Measurements from ENCODE around the gene TROAP. TPM values are rescaled to one million over a fixed set of nuclear protein-coding genes. Genes with fewer than 3 reads are reported as not detected.
A peak's percentile ranks its signal among the peaks of the same experiment; 100 is the strongest.

Gene TROAP
- total RNA-seq, 6 experiments from 2014 or later, result 14.1 to 37.4 (median 34.5) TPM

DNA sequence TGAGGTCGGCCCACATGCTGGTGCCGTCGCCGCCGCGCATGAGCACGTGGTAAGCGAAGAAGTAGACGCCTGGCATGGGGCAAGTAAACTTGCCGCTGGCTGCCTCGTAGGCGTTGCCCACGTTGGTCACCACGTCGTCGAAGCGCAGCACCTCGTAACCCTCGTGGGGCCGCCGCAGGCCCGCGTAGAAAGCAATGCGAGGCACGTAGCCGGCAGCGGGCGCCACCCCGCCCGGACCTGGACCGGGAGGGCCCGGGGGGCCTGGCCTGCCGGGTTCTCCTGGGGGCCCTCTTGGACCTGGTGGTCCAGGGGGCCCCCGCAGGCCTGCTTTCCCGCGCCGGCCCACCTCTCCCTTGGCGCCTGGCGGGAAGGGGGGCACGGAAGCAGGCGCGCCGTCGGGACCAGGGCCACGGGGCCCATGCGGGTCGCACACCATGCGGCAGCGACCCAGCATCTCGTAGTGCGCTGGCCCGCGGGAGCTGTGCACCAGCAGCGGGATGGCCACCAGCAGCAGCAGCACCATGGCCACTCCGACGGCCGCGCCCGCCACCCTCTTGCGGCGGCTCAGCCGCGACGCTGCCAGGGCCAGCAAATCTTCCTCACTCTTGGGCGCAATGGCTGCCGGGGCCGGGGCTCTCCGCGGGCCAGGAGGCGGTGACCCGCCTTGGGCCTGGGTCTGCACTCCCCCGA lies 13.0 kb downstream of the TROAP start:
- Mint-ChIP-seq H3K9me3 (no peaks in the 10 kb centered on the region), H3K36me3 (ENCODE audit: low read depth) (no peaks in the 10 kb centered on the region), H3K4me3 (no peak overlapping the region), H3K4me1 (ENCODE audit: low read depth) (peaks cover 13% of the 10 kb centered on the region), H3K27ac (no peak overlapping the region), H3K27me3 (ENCODE audit: insufficient read depth) (peaks cover 34% of the 10 kb centered on the region)
- TF ChIP-seq, protein P1, sequence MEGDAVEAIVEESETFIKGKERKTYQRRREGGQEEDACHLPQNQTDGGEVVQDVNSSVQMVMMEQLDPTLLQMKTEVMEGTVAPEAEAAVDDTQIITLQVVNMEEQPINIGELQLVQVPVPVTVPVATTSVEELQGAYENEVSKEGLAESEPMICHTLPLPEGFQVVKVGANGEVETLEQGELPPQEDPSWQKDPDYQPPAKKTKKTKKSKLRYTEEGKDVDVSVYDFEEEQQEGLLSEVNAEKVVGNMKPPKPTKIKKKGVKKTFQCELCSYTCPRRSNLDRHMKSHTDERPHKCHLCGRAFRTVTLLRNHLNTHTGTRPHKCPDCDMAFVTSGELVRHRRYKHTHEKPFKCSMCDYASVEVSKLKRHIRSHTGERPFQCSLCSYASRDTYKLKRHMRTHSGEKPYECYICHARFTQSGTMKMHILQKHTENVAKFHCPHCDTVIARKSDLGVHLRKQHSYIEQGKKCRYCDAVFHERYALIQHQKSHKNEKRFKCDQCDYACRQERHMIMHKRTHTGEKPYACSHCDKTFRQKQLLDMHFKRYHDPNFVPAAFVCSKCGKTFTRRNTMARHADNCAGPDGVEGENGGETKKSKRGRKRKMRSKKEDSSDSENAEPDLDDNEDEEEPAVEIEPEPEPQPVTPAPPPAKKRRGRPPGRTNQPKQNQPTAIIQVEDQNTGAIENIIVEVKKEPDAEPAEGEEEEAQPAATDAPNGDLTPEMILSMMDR (IDR thresholded peaks at IDR 0.05), result no peak
- DNase-seq, result no peak

DNA sequence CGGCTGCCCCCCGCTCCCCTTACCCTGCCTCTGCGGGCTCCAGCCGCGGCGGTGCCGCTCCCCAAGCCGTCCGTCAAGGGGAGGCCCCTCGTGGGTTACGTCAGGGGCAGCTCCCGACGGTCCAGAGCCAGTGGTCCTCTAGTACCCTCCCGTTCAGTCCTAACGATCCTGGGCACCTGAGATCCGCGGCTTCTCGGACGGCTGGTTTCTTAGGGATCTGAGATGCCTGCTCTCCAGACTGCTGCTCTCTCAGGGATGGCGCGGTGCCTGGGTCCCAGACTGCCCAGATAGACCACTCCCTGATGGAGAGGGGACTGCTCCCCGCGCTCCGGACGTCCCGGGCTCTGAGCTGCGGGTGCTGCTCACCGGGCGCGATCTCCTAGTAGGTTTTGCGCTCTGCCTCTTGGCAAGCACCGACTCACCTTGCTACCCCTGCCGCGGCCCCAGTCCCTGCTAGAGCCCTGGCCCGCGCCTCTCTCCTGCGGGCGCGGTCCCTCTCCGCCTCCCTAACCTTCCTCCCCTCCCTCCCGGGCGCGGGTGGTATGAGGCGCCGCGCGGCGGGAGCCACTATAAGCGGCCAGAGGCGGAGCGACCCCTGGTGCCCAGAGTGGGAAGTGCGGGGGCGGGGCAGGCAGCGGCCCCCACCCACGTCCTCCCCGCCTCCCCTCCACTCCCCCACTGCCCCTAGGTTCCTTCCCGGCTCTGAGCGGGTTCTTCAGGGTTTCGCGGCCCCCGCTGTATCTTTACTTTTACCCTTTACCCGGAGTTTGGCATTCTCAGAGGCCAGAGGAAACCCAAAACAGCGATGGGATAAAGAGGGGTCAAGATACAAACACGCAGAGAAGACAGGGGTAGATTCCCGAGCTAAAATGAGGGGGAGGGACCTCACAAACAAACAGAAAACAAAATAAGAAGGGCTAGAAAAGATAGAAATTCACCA lies 13.9 kb downstream of the TROAP start, which contains the start of gene C1QL4:
Gene C1QL4, minus strand, starts transcription at position 544 of the 940 bp plus-strand sequence. CDS start 711 bp downstream, outside the sequence.
- peaks cover 13% of the 10 kb centered on the region for H3K4me1 Mint-ChIP-seq (ENCODE audit: low read depth)
- H3K27me3 Mint-ChIP-seq (ENCODE audit: insufficient read depth), result peaks cover 36% of the 10 kb centered on the region
- TF ChIP-seq, protein P1 (IDR thresholded peaks at IDR 0.05), result peak; percentile 99
- peak within 1 kb of the TSS; percentile 80 for H3K4me3 Mint-ChIP-seq
- no peaks in the 10 kb centered on the region for H3K9me3 Mint-ChIP-seq
- H3K27ac Mint-ChIP-seq, result no peak within 1 kb of the TSS
- H3K36me3 Mint-ChIP-seq (ENCODE audit: low read depth), result no peaks in the 10 kb centered on the region
- DNase-seq, result peak; percentile 40

DNA sequence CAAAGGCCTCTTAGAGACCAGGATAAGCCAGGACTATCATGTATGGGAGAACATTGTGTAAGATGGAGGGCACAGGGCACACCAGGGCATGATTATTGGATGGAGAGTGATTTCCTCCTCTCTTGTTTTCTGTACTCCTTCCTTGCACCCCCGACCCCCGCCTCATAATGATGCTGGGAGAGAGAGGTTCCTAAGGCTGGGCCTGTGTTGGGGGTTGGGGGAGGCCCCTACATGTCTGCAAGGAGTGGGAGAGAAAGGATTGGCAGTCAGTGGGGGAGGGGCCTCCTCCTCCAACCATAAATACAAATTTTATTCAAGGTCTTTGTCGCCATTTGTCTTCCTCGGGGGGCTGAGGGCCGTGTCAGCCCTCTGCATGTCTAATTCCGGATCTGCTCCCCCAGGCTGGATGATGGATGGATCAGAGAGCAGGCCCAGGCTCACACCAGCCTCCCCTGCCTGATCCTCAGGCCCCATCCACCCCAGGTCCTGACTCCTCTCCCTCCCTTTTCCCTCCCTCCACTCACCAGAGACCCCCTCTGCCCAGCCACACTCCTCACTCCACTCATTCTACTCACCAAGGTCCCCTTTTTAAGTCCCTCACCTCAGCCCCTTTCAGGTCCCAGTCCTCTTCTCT lies 15.9 kb downstream of the TROAP start:
- H3K4me3 Mint-ChIP-seq, result no peak overlapping the region
- H3K9me3 Mint-ChIP-seq, result no peaks in the 10 kb centered on the region
- TF ChIP-seq, protein P1 (IDR thresholded peaks at IDR 0.05), result no peak
- H3K36me3 Mint-ChIP-seq (ENCODE audit: low read depth), result no peaks in the 10 kb centered on the region
- H3K4me1 Mint-ChIP-seq (ENCODE audit: low read depth), result peaks cover 24% of the 10 kb centered on the region
- H3K27ac Mint-ChIP-seq, result no peak overlapping the region
- no peak for DNase-seq
- H3K27me3 Mint-ChIP-seq (ENCODE audit: insufficient read depth), result peaks cover 40% of the 10 kb centered on the region

DNA sequence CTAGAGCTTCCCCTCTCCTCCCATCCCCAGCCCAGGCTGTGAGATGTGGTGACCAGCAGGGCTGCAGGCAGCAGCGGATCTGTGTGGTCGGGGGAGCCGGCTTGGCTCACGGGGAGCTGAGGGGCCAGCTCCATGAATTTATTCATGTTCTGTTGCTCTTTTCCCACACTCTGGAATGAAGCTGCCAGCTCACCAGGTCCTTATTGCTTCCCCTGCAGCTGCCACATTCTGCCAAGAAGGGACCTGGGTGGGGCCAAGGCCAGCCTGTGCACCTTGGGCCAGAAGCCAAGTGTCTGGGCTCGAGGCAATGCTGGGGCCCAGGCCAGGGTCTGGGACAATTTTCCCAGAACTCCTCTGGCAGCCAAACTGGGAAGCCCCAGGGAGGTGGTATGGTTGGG lies 16.4 kb downstream of the TROAP start:
- no peak overlapping the region for H3K4me3 Mint-ChIP-seq

More for the DNA sequence above, 16.4 kb downstream of the TROAP start:
- Mint-ChIP-seq H3K27ac (no peak overlapping the region), H3K36me3 (ENCODE audit: low read depth) (no peaks in the 10 kb centered on the region), H3K9me3 (no peaks in the 10 kb centered on the region), H3K4me1 (ENCODE audit: low read depth) (peaks cover 24% of the 10 kb centered on the region), H3K27me3 (ENCODE audit: insufficient read depth) (peaks cover 45% of the 10 kb centered on the region)
- TF ChIP-seq, protein P1 (IDR thresholded peaks at IDR 0.05), result no peak
- no peak for DNase-seq

All from HFFc6 (cell line).